GM12891 (cell line): Measurements from ENCODE around the gene MAST1.

Source experiments
- POLR2A ChIP-seq: IDR thresholded peaks from 2 replicates; pipeline ENCODE4 v1.6.1; 2011; ENCODE audit warnings: low read depth, low read length, control low read depth
- POU2F2 ChIP-seq: IDR thresholded peaks from 2 replicates; pipeline ENCODE4 v1.6.1; 2011; ENCODE audit warnings: low read depth, mild to moderate bottlenecking, control low read depth, low read length, moderate library complexity

- TF ChIP-seq POU2F2 (0 out of 2 replicates have a peak, but pooled peaks have one; percentile 21), POLR2A (no peak)
Observed at GRCh38 chr19:12789904-12790619, 48.3 kb upstream of the MAST1 start.
